ENCODE data around the gene MAGOHB.
A peak's percentile ranks its signal among the peaks of the same experiment; 100 is the strongest.
"Not testable (repeated sequence)": the region's sequence is repeated elsewhere in the genome, so short reads cannot be mapped to it uniquely, and the experiment has no call there.

Gene MAGOHB

DNA sequence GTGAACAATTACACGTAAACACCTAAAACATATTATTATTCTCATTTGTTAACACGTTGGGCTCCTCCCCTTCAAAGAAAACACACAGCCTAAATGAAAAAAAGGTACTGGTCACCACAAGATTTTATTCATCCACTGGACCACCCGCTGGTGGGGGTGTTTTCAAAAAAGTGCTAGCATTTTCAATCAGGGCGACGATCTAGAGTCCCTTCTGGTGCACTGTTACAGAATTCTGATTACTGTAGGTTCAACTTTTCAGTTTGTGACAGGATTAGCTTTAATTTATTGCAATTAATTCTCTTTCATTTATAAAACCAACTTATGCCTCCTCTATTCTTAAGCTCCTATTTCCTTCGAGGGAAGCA is 443 bp downstream of the MAGOHB start:
- DNase-seq (ENCODE audit: low read depth in 1 of 2, low spot score in 1 of 2): peak in 1 of 2 donors; percentile 1

DNA sequence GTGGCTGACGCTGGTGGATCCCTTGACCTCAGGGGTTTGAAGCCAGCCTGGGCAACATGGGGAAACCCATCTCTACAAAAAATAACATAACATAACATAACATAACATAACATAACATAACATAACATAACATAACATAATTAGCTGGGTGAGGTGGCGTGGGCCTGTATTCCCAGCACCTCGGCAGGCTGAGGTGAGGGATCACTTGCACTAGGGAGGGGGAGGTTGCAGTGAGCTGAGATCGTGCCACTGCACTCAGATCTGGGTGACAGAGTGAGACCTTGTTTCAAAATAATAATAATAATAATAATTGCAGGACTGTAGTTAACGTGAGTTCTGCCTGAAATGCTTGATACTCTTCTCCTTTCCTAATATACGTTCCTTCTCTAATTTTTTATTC is 1.3 kb downstream of the MAGOHB start:
- DNase-seq (ENCODE audit: low read depth in 1 of 2, low spot score in 1 of 2): no peak

DNA sequence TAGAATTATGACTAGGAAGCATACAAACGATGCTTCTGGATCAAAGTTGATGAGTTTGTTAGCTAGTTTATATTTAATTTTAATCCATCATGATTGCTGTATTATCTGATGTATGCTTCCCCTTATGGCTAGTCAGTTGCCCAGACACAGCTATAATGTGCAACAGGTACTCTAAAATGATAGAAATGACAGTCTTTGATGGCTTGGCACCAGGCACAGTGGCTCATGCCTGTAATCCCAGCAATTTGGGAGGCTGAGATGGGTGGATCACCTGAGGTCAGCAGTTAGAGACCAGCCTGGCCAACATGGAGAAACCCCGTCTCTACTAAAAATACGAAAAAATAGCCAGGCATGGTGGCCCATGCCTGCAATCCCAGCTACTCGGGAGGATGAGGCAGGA is 2.2 kb downstream of the MAGOHB start:
- DNase-seq (ENCODE audit: low read depth in 1 of 2, low spot score in 1 of 2): not testable (repeated sequence)

DNA sequence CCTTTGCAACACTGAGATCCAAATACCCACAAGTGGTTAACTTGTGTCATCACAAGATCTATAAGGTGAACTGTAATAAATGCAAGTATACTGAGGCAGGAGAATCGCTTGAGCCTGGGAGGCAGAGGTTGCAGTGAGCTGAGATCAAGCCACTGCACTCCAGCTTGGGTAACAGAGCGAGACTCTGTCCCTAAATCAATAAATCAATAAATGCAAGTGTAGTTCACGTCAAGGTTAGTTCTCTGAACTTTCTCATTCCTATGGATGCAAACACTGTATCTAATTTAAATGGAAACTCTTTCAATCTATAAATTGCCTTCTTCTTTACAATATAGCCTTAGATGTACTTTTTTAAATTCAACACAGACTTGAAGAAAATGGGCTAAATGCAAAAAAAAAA is 3.2 kb downstream of the MAGOHB start:
- DNase-seq (ENCODE audit: low read depth in 1 of 2, low spot score in 1 of 2): no peak

DNA sequence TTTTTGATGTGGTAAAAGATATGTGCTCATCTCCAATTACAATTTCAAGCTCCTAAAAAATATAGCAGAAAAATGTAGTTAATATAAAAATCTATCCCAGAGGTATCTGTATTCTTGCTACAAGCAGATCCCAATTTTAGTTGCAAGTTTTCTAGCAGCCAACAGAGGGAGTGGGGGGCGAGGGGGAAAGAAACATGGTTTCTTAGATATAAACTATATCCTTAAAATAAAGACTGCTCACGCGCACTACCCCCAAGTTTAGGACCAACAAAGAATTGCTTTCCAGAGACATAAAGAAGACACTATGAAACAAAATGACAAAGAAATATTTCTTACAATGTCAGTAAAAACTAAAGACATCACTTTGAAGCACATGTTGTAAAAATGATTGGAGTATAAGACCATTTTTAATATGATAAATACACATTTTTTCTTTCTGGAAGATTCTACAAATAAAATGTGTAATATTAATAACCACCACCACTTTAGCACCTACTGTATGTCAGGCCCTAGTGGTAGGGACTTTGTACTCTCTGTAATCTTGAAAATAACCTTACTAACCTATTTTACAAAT is 5.4 kb downstream of the MAGOHB start:
- no peak for DNase-seq (ENCODE audit: low read depth in 1 of 2, low spot score in 1 of 2)

DNA sequence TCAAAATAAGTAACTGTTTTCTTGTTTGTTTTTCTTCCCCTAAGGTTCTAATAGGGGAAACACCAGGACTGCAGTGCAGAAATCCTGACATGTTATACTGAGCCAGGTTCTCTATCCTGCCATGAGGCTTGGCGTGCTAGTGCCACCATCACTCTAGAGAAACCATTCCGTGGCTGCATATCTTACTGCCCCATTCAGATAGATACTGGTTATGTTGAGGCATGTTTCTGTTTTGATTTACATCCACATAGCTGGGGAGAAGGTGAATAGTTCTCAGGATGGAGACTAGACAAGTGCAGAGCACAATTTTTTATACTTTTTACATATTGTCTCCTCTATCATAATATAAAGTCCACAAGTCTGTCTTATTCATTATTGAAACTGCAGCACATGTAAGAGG is 11.5 kb downstream of the MAGOHB start:
- no peak for DNase-seq (ENCODE audit: low read depth in 1 of 2, low spot score in 1 of 2)

DNA sequence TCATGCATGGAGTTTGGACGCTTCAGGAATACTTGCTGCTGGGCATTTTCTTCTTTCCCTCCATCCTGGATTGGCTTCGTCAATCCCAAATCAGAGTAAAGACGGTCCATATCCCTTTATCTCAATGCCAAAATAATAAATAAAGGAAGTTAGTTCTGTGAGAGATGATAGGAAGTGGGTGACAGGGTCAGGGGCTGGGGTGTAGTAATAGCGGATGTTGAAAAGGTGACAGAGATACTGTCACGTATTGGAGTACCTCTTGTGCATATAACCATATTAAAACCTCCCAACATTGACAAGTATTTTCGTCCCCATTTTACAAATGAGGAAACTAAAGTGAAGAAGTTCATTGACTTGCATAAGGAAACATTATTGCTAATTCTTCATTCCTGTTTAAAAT is 12.4 kb downstream of the MAGOHB start:
- no peak for DNase-seq (ENCODE audit: low read depth in 1 of 2, low spot score in 1 of 2)

DNA sequence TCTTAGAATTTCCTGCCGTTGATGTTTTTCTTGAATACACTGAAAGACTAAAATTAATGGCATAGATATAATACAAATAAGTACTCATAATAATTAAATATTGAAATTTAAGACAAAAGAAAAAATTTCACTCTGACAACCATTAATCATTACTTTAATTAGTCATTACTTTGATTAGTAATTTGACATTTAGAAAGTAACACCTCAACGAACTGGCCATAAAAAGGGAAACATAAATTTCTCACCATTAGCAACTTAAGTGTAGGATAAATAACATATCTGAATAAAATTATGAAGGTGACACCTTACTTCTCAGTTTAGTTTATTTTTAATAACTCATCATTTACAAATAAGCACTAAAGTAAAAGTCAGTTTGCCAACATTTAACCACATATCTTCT is 17.5 kb downstream of the MAGOHB start:
- no peak for DNase-seq (ENCODE audit: low read depth in 1 of 2, low spot score in 1 of 2)

DNA sequence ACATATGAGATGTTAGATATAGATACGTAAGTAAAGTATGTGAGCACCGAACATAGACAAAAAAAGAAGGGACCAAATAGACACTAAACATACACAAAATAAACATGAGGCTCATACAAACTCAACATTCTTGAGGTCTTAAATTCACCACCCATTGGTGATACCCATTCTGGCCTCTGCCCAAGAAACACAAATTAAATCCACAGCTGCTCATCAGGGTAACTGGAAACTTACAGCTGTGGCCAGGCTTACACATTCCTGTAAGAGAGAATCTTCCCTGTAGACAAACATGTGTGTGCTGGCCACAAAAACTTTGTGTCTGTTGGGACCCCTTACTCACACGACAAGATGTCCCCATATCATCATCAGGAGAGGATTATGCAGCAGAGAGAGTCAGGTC is 22.4 kb downstream of the MAGOHB start:
- no peak for DNase-seq (ENCODE audit: low read depth in 1 of 2, low spot score in 1 of 2)

DNA sequence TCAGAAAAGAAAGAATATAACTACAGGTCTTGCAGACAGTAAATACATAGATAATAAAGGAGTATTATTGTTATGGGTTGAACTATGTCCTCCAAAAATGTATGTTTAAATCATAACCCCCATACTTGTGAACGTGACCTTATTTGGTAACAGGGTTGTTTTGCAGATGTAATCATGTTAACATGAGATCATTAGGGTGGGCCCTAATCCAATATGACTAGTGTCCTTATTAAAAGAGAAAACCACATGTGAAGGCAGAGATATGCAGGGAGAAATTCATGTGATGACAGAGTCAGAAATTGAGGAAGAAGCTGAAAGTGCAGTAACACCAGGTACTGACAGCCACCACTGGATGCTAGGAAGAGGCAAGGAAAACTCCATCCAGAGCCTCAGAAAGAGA is 29.0 kb downstream of the MAGOHB start:
- no peak for DNase-seq (ENCODE audit: low read depth in 1 of 2, low spot score in 1 of 2)

DNA sequence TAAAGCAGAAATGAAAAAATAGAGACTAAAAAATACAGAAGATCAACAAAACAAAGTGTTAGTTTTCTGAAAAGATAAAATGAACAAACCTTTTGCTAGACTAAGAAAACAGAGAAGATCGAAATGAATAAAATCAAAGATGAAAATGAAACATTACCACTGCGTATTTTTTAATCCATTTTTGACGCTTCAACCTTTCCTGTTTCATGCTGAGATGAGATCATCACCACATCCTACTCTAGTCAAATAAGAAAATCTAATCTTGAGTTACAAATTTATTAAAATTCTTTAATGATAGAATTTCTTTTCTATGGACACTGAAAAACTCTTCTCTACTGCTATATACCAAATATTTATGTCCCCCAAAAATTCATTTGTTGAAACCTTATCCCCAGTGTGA is 30.7 kb downstream of the MAGOHB start:
- DNase-seq (ENCODE audit: low read depth in 1 of 2, low spot score in 1 of 2): no peak

DNA sequence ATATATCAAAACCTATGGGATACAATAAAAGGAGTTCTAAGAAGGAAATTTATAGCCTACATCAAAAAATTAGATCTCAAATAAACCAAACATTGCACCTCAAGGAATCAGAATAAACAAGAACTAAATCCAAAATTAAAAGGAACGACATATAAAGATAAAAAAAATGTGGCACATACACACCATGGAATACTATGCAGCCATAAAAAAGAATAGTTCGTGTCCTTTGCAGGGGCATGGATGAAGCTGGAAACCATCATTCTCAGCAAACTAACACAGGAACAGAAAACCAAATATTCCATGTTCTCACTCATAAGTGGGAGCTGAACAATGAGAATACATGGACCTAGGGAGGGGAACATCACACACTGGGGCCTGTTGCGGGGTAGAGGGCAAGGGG is 31.3 kb downstream of the MAGOHB start:
- DNase-seq (ENCODE audit: low read depth in 1 of 2, low spot score in 1 of 2): not testable (repeated sequence)

DNA sequence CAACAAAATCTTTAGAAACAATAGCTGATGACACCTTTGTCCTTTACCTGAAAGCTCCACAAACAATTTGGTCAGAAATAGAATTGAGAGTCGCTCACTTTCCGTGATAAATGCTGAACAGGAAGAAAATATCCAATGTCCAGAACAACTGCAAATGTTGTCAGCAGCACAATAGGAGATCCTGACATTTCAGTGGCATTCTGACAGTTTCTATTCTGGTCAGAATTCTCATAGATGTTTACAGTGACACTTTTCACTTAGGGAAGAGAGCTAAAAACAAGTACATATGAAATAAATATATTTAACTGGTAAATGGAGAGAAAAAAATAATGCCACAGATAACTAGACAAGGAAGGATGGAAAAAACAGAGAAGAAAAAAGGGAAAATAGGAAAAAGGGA is 39.1 kb downstream of the MAGOHB start:
- DNase-seq (ENCODE audit: low read depth in 1 of 2, low spot score in 1 of 2): no peak

DNA sequence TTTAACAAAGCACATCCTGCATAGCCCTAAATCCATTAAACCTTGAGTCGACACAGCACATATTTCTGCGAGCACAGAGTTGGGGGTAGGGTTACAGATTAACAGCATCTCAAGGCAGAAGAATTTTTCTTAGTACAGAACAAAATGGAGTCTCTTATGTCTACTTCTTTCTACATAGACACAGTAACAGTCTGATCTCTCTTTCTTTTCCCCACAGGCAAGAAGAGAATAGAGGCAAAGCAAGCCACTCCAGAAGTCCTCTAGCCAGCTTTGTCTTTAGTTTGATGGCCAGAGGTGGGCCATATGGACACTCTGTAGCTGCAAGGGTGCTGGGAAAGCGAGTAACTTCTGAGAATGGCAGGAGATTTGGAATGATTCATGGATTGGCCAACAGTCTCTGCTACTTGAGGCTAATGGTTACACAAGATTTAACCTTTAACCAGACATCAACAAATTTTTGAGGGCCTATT is 41.4 kb downstream of the MAGOHB start:
- DNase-seq (ENCODE audit: low read depth in 1 of 2, low spot score in 1 of 2): not testable (repeated sequence)

DNA sequence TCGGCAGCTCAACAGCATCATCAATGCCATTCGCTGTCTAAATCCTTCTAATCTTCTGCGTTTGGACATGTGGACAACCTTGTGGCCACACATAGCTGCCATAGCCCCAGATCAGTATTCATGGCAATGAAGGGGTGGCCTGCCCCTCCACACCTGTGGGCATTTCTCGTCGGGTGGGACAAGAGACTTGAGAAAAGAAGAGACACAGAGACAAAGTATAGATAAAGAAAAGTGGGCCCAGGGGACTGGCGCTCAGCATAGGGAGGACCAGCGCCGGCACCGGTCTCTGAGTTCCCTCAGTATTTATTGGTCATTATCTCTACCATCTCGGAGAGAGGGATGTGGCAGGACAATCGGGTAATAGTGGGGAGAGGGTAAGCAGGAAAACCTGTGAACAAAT is 42.3 kb downstream of the MAGOHB start:
- no peak for DNase-seq (ENCODE audit: low read depth in 1 of 2, low spot score in 1 of 2)

DNA sequence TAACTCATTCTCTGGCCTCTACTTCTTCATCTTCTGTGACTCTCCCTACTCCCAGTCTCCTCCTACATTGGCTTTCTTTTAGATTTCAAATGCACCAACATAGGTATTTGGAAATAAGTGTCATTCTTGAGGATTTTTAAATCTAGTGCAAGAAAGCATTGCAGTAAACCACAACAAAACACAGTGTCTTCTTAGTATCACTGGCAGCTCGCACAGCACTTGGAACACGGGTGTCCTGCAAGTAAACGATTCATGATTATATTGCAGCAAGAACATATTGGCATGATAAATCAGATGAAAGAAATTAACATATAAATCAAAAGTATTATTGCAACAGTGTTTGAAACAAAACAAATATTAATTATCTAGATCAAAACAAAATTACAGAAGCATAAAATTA is 45.6 kb downstream of the MAGOHB start:
- DNase-seq (ENCODE audit: low read depth in 1 of 2, low spot score in 1 of 2): no peak

DNA sequence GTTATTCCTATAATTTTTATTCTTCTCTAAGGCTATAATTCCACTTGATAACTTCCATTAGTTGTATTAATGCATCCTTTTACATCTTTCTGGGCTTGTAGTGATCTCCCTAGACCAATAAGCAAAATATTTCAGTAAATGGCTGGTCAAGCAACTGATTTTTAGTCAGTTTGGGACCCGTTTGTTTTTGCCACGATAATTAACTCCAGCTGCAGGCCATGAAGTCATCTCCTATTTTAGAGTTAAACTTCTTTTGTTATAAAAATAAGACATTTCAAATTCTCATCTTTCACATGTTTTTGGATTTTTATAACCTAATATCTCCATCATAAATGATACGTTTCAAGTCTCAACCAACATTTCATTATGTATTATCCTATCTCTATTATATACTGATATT is 49.4 kb downstream of the MAGOHB start:
- DNase-seq (ENCODE audit: low read depth in 1 of 2, low spot score in 1 of 2): no peak

DNA sequence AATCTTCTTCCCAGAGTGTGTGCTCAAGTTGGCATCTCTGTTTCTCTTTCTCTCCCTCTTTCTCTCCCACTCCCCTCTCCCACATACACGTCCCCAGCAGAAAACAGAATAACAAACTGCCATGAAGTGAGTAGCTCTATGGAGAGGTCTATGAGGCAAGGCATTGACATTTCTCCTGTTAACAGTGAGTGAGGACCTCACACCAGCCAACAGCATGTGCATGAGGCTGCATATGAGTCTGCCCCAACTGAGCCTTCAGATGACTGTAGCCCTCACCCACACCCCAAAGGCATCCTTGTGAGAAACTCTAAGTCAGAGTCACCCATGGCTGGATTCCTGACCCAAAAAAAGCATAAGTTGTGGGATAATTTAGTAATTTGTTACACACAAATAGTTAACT is 50.4 kb downstream of the MAGOHB start:
- DNase-seq (ENCODE audit: low read depth in 1 of 2, low spot score in 1 of 2): no peak

DNA sequence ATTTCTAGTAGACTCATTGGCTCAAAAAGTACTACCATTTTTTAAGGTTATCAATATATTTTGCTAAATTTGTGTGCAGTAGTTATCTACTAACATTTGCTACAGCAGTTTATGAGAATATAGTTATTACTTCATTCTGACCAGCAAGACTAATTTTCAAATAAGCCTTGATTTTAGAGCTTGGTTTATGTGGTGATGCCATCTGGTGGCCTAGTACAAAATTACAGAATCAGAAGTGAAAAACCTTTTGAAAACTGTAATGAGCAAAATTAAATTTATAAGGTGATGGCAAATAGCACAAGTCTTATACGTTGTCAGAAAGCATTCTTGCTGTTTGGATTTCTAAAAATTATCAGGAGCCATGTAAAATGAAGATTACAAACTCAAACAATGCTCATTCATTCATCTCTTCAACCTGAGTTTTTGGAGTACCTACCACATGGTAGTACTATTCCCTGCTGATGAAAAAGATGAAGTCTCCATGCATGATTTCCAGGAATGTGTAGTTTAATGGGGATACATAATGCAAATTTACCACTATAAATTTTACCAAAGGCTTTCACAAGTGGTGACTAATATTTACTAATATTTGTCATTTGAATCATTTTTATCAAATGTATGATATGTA is 51.0 kb downstream of the MAGOHB start:
- DNase-seq (ENCODE audit: low read depth in 1 of 2, low spot score in 1 of 2): peak in 1 of 2 donors; percentile 25

DNA sequence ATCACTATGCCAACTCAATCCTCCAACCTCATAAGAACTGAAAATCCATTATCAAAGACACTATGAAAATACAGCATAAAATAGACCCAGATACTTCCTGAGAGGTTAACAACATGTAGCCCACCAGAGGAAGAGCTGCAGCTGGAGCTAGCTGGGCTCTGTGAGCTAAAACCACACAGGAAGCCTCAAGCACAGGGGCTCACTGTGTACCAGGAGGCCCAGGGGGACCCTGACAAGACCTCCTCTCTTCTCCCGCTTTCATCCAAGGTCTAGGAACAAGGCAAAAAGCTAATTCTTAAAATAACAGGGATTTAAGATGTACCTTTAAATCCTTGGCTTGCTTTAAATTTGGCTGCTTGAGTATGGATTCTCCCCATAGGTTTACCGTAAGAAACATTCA is 54.2 kb downstream of the MAGOHB start:
- DNase-seq (ENCODE audit: low read depth in 1 of 2, low spot score in 1 of 2): no peak

DNA sequence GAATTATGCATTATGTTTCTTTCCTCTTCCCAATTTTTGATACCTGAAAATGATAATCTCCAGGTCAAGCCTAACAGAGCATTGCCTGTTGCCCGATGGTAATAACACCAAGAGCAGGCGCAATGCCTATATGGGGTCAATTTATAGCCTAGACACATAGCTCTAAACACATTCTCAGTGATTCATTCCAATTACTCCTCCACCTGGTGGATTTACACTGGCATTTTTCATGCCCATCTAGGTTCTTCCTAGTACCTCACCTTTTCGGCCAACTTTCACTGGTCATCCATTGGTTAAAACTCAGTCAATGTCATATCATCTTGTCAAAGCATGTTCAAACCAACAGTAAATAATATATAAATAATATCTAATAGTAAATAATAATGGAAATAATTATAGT is 54.6 kb downstream of the MAGOHB start:
- DNase-seq (ENCODE audit: low read depth in 1 of 2, low spot score in 1 of 2): no peak

DNA sequence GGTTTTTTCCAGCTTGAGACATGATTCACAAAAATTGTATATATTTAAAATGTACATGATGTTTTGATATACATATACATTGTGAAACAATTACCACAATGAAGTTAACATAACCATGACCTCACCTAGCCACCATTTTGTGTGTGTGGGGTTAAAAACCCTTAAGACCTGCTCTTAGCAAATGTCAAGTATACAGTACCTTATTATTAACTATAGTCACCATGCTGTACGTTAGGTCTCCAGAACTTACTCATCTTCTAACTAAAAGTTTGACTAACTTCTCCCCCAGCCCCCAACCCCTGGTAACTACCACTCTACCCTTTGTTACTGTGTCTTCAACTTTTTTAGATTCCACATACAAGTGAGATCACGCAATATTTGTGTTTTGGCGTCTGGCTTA is 55.1 kb downstream of the MAGOHB start:
- DNase-seq (ENCODE audit: low read depth in 1 of 2, low spot score in 1 of 2): no peak

DNA sequence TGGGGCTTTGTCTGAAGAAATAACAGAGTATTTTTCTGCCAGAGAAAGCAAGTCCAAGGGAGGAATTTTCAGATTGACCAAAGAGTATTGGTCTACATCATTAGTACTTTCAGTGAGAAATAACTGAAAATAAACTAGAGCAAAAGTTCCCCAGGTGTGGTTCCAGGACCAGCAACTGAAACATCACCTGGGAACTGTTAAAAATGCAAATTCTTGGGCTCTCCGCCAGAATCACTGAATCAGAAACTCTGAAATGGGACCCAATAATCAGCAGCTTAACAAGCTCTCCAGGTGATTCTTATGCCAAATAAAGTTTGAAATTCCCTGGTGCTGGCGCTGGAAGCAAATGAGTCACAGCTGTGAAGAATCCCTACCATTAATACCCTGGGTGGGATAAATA is 55.6 kb downstream of the MAGOHB start:
- no peak for DNase-seq (ENCODE audit: low read depth in 1 of 2, low spot score in 1 of 2)
